KMS-11 (cell line): ENCODE results near the gene MND1.
"Not testable (repeated sequence)": the region's sequence is repeated elsewhere in the genome, so short reads cannot be mapped to it uniquely, and the experiment has no call there.

Source experiments
- H2AFZ ChIP-seq: fragments of 200-600 bp; sonication (generic); 2 replicates; pipeline ENCODE4 v1.6.1; 2016; ENCODE audit warnings: antibody characterized with exemption, mixed run types, low read depth
- H3K27ac ChIP-seq: fragments of 200-600 bp; sonication (generic); 2 replicates; pipeline ENCODE4 v1.6.1; 2016; ENCODE audit warnings: mild to moderate bottlenecking, mixed run types
- H3K27me3 ChIP-seq: fragments of 200-600 bp; sonication (generic); 2 replicates; pipeline ENCODE4 v1.6.1; 2017; ENCODE audit warnings: mild to moderate bottlenecking, low read depth, mixed run types, moderate library complexity; ENCODE audit not compliant: insufficient read depth
- H3K36me3 ChIP-seq: fragments of 200-600 bp; sonication (generic); 2 replicates; pipeline ENCODE4 v1.6.1; 2017; ENCODE audit warnings: mild to moderate bottlenecking, mixed run types; ENCODE audit not compliant: insufficient read depth
- H3K4me1 ChIP-seq: fragments of 200-600 bp; sonication (generic); 2 replicates; pipeline ENCODE4 v1.6.1; 2016; ENCODE audit warnings: mild to moderate bottlenecking, low read depth, mixed run types; ENCODE audit not compliant: poor library complexity, severe bottlenecking
- H3K4me2 ChIP-seq: fragments of 200-600 bp; sonication (generic); 2 replicates; pipeline ENCODE4 v1.7.0; 2016; ENCODE audit warnings: mild to moderate bottlenecking, mixed run types
- H3K4me3 ChIP-seq: fragments of 200-600 bp; sonication (generic); IDR thresholded peaks from 2 replicates; pipeline ENCODE4 v1.6.1; 2017; ENCODE audit warnings: low read depth, low read length, mixed read lengths; ENCODE audit not compliant: insufficient read depth
- H3K79me2 ChIP-seq: fragments of 200-600 bp; sonication (generic); 2 replicates; pipeline ENCODE4 v1.6.1; 2016; ENCODE audit warnings: low read depth, mixed run types; ENCODE audit not compliant: insufficient read depth
- H3K9ac ChIP-seq: fragments of 200-600 bp; sonication (generic); 2 replicates; pipeline ENCODE4 v1.6.1; 2016; ENCODE audit warnings: mild to moderate bottlenecking, mixed run types
- H4K20me1 ChIP-seq: fragments of 200-600 bp; sonication (generic); 2 replicates; pipeline ENCODE4 v1.6.1; 2016; ENCODE audit warnings: mild to moderate bottlenecking, mixed run types; ENCODE audit not compliant: insufficient read depth
- TF ChIP-seq, protein P1 (sequence below): fragments of 200-600 bp; sonication (generic); conservative IDR thresholded peaks from 2 replicates; pipeline ENCODE4 v1.6.1; 2017; ENCODE audit warnings: low read depth, mild to moderate bottlenecking, antibody characterized with exemption, low read length, moderate library complexity, mixed read lengths

Gene MND1

DNA sequence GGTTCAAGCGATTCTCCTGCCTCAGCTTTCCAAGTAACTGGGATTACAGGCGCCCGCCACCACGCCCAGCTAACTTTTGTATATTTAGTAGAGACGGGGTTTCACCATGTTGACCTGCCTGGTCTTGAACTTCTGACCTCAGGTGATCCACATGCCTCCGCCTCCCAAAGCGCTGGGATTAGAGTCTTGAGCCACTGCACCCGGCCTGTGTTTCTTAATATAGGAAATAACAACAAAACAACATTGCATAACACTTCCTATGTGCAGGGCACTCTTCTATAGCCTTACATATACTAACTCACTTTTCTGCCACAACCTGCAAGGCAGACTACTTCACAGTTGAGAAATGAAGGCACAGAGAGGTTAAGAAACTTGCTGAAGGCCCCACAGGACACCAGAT, 108.9 kb downstream of the MND1 start:
- Histone ChIP-seq H4K20me1 (no peaks in the 10 kb centered on the region), H2AFZ (no peak overlapping the region), H3K4me3 (no peak overlapping the region), H3K27me3 (no peaks in the 10 kb centered on the region), H3K27ac (no peak overlapping the region), H3K36me3 (no peaks in the 10 kb centered on the region), H3K4me1 (no peaks in the 10 kb centered on the region), H3K4me2 (no peak overlapping the region), H3K9ac (no peak overlapping the region), H3K79me2 (no peaks in the 10 kb centered on the region)
- TF ChIP-seq, protein P1, sequence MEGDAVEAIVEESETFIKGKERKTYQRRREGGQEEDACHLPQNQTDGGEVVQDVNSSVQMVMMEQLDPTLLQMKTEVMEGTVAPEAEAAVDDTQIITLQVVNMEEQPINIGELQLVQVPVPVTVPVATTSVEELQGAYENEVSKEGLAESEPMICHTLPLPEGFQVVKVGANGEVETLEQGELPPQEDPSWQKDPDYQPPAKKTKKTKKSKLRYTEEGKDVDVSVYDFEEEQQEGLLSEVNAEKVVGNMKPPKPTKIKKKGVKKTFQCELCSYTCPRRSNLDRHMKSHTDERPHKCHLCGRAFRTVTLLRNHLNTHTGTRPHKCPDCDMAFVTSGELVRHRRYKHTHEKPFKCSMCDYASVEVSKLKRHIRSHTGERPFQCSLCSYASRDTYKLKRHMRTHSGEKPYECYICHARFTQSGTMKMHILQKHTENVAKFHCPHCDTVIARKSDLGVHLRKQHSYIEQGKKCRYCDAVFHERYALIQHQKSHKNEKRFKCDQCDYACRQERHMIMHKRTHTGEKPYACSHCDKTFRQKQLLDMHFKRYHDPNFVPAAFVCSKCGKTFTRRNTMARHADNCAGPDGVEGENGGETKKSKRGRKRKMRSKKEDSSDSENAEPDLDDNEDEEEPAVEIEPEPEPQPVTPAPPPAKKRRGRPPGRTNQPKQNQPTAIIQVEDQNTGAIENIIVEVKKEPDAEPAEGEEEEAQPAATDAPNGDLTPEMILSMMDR = no peak

DNA sequence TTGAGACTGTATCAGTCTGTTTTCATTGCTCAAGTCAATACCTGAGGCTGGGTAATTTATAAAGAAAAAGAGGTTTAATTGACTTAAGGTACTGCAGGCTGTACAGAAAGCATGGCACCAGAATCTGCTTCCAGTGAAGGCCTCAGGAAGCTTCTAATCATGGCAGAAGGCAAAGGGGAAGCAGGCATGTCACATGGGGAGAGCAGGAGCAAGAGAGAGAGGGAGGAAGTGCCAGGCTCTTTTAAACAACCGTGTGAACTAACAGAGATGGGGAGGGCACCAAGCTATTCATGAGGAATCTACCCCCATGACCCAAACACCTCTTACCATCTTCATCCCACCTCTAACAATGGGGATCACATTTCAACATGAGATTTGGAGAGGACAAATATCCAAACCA, 114.5 kb downstream of the MND1 start:
- H3K27ac ChIP-seq = no peak overlapping the region
- H2AFZ ChIP-seq = no peak overlapping the region
- no peaks in the 10 kb centered on the region for H3K27me3 ChIP-seq
- H3K4me1 ChIP-seq = no peaks in the 10 kb centered on the region
- no peak overlapping the region for H3K9ac ChIP-seq
- no peaks in the 10 kb centered on the region for H3K36me3 ChIP-seq
- H3K4me3 ChIP-seq = no peak overlapping the region
- H3K4me2 ChIP-seq = no peak overlapping the region
- TF ChIP-seq, protein P1 = no peak
- H4K20me1 ChIP-seq = no peaks in the 10 kb centered on the region
- H3K79me2 ChIP-seq = no peaks in the 10 kb centered on the region

DNA sequence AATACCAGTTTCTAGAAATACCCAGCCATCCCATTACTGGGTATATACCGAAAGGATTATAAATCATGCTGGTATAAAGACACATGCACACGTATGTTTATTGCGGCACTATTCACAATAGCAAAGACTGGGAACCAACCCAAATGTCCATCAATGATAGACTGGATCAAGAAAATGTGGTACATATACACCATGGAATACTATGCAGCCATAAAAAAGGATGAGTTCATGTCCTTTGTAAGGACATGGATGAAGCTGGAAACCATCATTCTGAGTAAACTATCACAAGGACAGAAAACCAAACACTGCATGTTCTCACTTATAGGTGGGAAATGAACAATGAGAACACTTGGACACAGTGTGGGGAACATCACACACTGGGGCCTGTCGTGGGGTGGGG, 117.1 kb downstream of the MND1 start:
- H3K36me3 ChIP-seq, H4K20me1 ChIP-seq, H3K27ac ChIP-seq, H2AFZ ChIP-seq, H3K4me2 ChIP-seq, H3K9ac ChIP-seq, H3K27me3 ChIP-seq, H3K4me3 ChIP-seq, H3K79me2 ChIP-seq: not testable (repeated sequence)
- peaks cover 12% of the 10 kb centered on the region for H3K4me1 ChIP-seq

DNA sequence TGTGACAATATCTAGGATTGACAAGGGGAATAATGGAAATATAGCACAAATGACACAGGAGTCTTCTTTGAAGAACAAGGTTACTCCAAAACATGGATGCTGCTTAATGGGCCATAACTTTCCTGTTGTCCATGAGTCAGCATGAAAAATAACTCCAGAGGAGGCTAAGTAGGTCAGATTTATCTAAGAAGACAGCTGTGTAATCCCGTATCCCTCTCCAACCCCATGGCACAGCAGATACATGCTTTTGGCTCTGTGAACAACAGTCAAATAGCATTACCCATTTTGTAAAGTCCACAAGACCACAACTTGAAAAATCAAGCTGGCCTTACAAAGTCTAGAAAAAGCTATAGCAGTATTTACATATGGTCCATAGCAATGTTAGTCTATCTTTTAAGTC, 119.6 kb downstream of the MND1 start:
- no peaks in the 10 kb centered on the region for H3K79me2 ChIP-seq
- H4K20me1 ChIP-seq = no peaks in the 10 kb centered on the region
- no peak overlapping the region for H2AFZ ChIP-seq
- no peaks in the 10 kb centered on the region for H3K27me3 ChIP-seq
- no peak overlapping the region for H3K4me2 ChIP-seq
- no peaks in the 10 kb centered on the region for H3K36me3 ChIP-seq
- H3K4me1 ChIP-seq = peaks cover 30% of the 10 kb centered on the region
- no peak overlapping the region for H3K4me3 ChIP-seq
- no peak overlapping the region for H3K9ac ChIP-seq
- no peak overlapping the region for H3K27ac ChIP-seq
- TF ChIP-seq, protein P1 = no peak
